Ishikawa (cell line): ENCODE results near the gene ZYX.

ENCODE experiments used
- CREB1 ChIP-seq: IDR thresholded peaks from 2 replicates; pipeline ENCODE4 v1.6.1; 2012; ENCODE audit warnings: low read depth
- TEAD4 ChIP-seq: IDR thresholded peaks from 2 replicates; pipeline ENCODE4 v1.6.1; 2012
- YY1 ChIP-seq: IDR thresholded peaks from 2 replicates; pipeline ENCODE4 v1.6.1; 2012; ENCODE audit warnings: low read depth
- TF ChIP-seq, protein P1 (sequence below): IDR thresholded peaks from 2 replicates; pipeline ENCODE4 v1.6.1; 2012; ENCODE audit warnings: low read depth, mild to moderate bottlenecking

DNA sequence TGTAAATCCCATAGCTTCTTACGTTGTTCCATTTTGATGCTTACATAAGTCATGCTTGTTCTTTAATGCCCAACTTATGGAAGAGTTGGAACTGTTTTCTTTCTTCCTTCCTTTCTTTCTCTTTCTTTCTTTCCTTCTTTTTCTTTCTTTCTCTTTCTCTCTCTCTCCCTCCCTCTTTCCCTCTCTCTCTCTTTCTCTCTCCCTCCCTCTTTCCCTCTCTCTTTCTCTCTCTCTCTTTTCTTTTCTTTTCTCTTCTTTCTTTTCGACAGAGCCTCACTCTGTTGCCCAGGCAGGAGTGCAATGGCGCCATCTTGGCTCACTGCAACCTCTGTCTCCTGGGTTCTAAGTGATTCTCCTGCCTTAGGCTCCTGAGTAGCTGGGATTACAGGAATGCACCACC is 37.5 kb upstream of the ZYX start:
- TF ChIP-seq, protein P1, sequence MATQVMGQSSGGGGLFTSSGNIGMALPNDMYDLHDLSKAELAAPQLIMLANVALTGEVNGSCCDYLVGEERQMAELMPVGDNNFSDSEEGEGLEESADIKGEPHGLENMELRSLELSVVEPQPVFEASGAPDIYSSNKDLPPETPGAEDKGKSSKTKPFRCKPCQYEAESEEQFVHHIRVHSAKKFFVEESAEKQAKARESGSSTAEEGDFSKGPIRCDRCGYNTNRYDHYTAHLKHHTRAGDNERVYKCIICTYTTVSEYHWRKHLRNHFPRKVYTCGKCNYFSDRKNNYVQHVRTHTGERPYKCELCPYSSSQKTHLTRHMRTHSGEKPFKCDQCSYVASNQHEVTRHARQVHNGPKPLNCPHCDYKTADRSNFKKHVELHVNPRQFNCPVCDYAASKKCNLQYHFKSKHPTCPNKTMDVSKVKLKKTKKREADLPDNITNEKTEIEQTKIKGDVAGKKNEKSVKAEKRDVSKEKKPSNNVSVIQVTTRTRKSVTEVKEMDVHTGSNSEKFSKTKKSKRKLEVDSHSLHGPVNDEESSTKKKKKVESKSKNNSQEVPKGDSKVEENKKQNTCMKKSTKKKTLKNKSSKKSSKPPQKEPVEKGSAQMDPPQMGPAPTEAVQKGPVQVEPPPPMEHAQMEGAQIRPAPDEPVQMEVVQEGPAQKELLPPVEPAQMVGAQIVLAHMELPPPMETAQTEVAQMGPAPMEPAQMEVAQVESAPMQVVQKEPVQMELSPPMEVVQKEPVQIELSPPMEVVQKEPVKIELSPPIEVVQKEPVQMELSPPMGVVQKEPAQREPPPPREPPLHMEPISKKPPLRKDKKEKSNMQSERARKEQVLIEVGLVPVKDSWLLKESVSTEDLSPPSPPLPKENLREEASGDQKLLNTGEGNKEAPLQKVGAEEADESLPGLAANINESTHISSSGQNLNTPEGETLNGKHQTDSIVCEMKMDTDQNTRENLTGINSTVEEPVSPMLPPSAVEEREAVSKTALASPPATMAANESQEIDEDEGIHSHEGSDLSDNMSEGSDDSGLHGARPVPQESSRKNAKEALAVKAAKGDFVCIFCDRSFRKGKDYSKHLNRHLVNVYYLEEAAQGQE: no peak
- TF ChIP-seq YY1 (no peak), TEAD4 (no peak), CREB1 (no peak)
